ENCODE data around the gene LIAS.

DNA sequence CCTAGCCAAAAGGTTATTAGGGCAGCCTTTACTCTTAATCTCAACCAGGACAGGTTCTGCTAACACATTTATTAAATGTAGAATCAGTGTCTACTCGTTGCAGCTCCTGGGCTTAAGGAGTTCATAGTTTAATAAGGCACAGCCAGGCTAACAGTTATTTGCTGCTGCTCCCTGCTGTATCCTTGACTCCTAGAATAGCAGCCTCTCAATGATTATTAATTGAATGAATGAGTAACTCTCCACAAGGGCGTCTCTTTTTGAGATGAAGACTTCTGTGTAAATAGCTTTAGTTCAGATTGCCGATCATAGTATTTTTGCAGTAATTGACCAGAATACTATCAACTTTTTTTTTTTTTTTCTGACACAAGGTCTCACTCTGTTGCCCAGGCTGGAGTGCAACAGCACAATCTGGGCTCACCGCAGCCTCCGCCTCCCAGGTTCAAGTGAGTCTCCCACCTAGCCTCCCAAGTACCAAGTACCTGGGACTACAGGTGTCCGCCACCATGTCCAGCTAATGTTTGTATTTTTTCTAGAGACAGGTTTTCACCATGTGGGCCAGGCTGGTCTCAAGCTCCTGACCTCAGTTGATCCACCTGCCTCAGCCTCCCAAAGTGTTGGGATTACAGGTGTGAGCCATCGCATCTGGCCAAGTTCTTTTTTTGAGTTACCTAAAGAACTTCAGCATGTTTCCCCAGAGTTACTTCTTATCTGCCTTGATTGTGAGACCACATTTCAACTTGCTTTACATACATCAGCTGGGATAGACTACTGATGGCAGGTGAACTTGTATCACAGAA is 65.5 kb downstream of the LIAS start:
- TF ChIP-seq, protein P1, sequence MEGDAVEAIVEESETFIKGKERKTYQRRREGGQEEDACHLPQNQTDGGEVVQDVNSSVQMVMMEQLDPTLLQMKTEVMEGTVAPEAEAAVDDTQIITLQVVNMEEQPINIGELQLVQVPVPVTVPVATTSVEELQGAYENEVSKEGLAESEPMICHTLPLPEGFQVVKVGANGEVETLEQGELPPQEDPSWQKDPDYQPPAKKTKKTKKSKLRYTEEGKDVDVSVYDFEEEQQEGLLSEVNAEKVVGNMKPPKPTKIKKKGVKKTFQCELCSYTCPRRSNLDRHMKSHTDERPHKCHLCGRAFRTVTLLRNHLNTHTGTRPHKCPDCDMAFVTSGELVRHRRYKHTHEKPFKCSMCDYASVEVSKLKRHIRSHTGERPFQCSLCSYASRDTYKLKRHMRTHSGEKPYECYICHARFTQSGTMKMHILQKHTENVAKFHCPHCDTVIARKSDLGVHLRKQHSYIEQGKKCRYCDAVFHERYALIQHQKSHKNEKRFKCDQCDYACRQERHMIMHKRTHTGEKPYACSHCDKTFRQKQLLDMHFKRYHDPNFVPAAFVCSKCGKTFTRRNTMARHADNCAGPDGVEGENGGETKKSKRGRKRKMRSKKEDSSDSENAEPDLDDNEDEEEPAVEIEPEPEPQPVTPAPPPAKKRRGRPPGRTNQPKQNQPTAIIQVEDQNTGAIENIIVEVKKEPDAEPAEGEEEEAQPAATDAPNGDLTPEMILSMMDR (IDR thresholded peaks at IDR 0.05; ENCODE audit: insufficient read depth, low read length, poor library complexity, severe bottlenecking) = no peak
- TF ChIP-seq EZH2phosphoT487 (conservative IDR thresholded peaks at IDR 0.05; ENCODE audit: low read length) = no peak
